Esophagus muscularis mucosa (tissue), 4 donors: ENCODE data around the gene DACT3. TPM values are rescaled to one million over a fixed set of nuclear protein-coding genes. Genes with fewer than 3 reads are reported as not detected.

Experiments
- DNase-seq: peaks from one replicate; pipeline ENCODE4 v3.0.0-alpha.2; 2017; ENCODE audit errors: extremely low spot score
- H3K27ac ChIP-seq, 4 donors: fragments of 200-600 bp; sonication (generic); replicated peaks in 1 of 4; 1 replicate in 3 of 4; 2 replicates in 1 of 4; pipeline ENCODE4 v1.5.1; 2016 to 2019; ENCODE audit warnings: mild to moderate bottlenecking in 1 of 4
- H3K27me3 ChIP-seq, 4 donors: fragments of 200-600 bp; sonication (generic); one replicate each; pipeline versions ENCODE4 v1.5.1 to v1.6.0; 2016 to 2019
- H3K36me3 ChIP-seq, 4 donors: fragments of 200-600 bp; sonication (generic); one replicate each; pipeline ENCODE4 v1.5.1; 2016 to 2019
- H3K4me1 ChIP-seq, 4 donors: fragments of 200-600 bp; sonication (generic); one replicate each; pipeline ENCODE4 v1.5.1; 2016 to 2019
- H3K4me3 ChIP-seq, 4 donors: fragments of 200-600 bp; sonication (generic); 1 replicate in 2 of 4; 2 replicates in 2 of 4; pipeline ENCODE4 v1.5.1; 2016 to 2019; ENCODE audit warnings: mild to moderate bottlenecking in 4 of 4, moderate library complexity in 1 of 4
- H3K9me3 ChIP-seq, 4 donors: fragments of 200-600 bp; sonication (generic); 1 replicate in 3 of 4; 2 replicates in 1 of 4; pipeline ENCODE4 v1.5.1; 2016 to 2019
- EP300 ChIP-seq: sonication (generic); formaldehyde crosslinking; IDR thresholded peaks from one replicate; pipeline ENCODE4 v1.6.1; 2017; ENCODE audit warnings: antibody characterized with exemption
- POLR2A ChIP-seq: fragments of 450-650 bp; IDR thresholded peaks from one replicate; pipeline ENCODE4 v1.6.1; 2017; ENCODE audit warnings: antibody characterized with exemption, moderate library complexity, mild to moderate bottlenecking, low read depth
- POLR2AphosphoS5 ChIP-seq, 2 donors: sonication (generic); formaldehyde crosslinking; IDR thresholded peaks; one replicate each; pipeline ENCODE4 v1.6.1; 2017; ENCODE audit warnings: antibody characterized with exemption in 2 of 2
- WGBS: methylation state at CpG from one replicate; pipeline ENCODE4 v1.1.5; 2018; 5-methylcytosine and 5-hydroxymethylcytosine counted together
- intact Hi-C: fragments of 100-400 bp; cut with DNase I; formaldehyde crosslinking; loops from one replicate; pipeline ENCODE4 v1.15.1; 2023
- total RNA-seq, 4 donors: library from RNA; depleted of rRNA; stranded (reverse); fragments of >200 nt; gene quantifications; one replicate each; pipeline versions ENCODE4 v1.1.0 to v1.2.1, GENCODE V29; 2016
- TF ChIP-seq, protein P1 (sequence below), 3 experiments: fragments of 200-600 bp in 2 of 3; fragments of 450-650 bp in 1 of 3; sonication (generic) in 2 of 3; IDR thresholded peaks; one replicate each; pipeline ENCODE4 v1.5.1; 2017 to 2019; ENCODE audit warnings: antibody characterized with exemption in 3 of 3, mild to moderate bottlenecking in 2 of 3, moderate library complexity in 1 of 3

Gene DACT3
- total RNA-seq, 4 donors from 2014 or later: 46.7 to 119 (median 65.1) TPM

DNA sequence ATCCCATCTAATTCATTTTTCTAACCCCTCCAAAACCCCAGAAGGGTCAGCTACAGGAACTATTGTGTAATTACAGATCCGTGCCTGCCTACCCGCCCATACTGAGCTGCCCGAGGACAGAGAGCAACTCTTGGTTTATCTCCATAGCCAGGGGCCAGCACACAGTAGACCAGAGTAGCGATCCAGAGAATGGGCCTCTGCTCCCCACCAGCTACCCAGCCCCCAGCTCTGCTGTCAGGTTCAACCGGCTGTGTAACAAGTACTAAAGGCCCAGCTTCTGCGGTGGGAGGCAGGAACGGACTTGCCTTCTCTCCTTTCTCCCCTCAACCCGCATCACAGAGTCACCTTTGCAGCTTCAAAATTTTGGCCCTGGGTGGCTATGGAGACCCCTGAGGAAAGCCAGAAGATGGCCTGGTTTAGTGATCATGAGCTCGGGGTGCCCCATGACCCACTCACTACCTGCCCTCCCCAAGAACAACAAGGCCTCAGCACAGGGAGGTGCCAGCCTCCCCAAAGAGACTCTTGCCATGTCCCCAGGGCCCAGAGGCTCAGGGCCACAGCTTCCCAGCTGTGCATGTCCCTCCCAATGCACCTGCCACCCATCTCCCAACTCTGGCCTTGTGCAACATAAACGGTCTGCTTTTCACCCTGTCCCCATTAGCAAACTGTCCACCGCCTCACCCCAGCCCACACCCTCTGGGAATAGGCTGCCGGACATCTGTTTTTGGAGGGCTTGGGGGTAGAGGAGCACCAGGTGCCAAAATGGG, 54.1 kb downstream of the DACT3 start:
- 83% methylated on average over 12 of the region's 12 CpGs for WGBS
- peaks cover 27 to 57% (median 51%) of the 10 kb centered on the region in 4 donors for H3K36me3 ChIP-seq
- no peaks in the 10 kb centered on the region for H3K9me3 ChIP-seq
- no peak for DNase-seq
- intact Hi-C loops: no loop called here
- peaks cover 46 to 60% (median 52%) of the 10 kb centered on the region in 4 donors for H3K4me1 ChIP-seq
- no peak overlapping the region for H3K4me3 ChIP-seq
- no peaks in the 10 kb centered on the region for H3K27me3 ChIP-seq
- TF ChIP-seq EP300 (no peak), POLR2AphosphoS5 (IDR thresholded peaks at IDR 0.05) (no peak), POLR2A (no peak)
- TF ChIP-seq, protein P1, sequence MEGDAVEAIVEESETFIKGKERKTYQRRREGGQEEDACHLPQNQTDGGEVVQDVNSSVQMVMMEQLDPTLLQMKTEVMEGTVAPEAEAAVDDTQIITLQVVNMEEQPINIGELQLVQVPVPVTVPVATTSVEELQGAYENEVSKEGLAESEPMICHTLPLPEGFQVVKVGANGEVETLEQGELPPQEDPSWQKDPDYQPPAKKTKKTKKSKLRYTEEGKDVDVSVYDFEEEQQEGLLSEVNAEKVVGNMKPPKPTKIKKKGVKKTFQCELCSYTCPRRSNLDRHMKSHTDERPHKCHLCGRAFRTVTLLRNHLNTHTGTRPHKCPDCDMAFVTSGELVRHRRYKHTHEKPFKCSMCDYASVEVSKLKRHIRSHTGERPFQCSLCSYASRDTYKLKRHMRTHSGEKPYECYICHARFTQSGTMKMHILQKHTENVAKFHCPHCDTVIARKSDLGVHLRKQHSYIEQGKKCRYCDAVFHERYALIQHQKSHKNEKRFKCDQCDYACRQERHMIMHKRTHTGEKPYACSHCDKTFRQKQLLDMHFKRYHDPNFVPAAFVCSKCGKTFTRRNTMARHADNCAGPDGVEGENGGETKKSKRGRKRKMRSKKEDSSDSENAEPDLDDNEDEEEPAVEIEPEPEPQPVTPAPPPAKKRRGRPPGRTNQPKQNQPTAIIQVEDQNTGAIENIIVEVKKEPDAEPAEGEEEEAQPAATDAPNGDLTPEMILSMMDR (IDR thresholded peaks at IDR 0.05): no peak
- peak overlapping the region in 3 of 4 donors; percentile 3 to 30 (median 13) for H3K27ac ChIP-seq

DNA sequence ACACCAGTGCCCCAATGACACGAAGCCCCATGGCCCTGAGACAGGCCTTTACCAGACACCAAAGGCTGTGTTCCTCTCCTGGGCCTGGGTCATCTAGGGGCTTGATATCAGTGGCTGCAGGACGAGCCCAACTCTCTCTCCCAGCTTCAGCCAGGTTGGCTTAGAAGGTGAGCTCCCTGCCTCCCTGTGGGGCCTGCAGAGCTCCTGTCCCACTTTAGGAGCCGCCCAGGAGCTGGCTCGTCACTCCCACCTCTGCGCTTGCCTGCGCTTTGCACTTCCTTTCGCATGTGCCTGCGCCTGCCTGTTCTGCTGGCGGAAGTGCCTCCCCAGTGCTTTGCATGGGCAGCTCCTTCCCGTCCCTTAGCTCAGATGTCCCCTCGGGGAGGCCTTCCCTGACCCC, 55.0 kb downstream of the DACT3 start:
- 91% methylated on average over 9 of the region's 11 CpGs for WGBS
- H3K9me3 ChIP-seq: no peaks in the 10 kb centered on the region
- peaks cover 27 to 57% (median 51%) of the 10 kb centered on the region in 4 donors for H3K36me3 ChIP-seq
- intact Hi-C loops: no loop called here
- H3K4me3 ChIP-seq: no peak overlapping the region
- TF ChIP-seq EP300: no peak
- no peak for TF ChIP-seq POLR2AphosphoS5 (IDR thresholded peaks at IDR 0.05)
- no peak for DNase-seq
- no peaks in the 10 kb centered on the region for H3K27me3 ChIP-seq
- peaks cover 46 to 61% (median 53%) of the 10 kb centered on the region in 4 donors for H3K4me1 ChIP-seq
- no peak overlapping the region for H3K27ac ChIP-seq

- 100% methylated on average over 1 of the region's 16 CpGs for WGBS
- Histone ChIP-seq H3K27me3 (no peaks in the 10 kb centered on the region), H3K4me3 (no peak overlapping the region), H3K27ac (peak overlapping the region in 2 of 4 donors; percentile 34 to 60), H3K9me3 (no peaks in the 10 kb centered on the region), H3K36me3 (peaks cover 27 to 52% (median 47%) of the 10 kb centered on the region in 4 donors), H3K4me1 (peaks cover 46 to 62% (median 54%) of the 10 kb centered on the region in 4 donors)
- no peak for DNase-seq
- intact Hi-C loops: no loop called here
- TF ChIP-seq POLR2AphosphoS5 (IDR thresholded peaks at IDR 0.05) (no peak), POLR2A (no peak)
Observed at GRCh38 chr19:46605356-46605821, 55.6 kb downstream of the DACT3 start.

DNA sequence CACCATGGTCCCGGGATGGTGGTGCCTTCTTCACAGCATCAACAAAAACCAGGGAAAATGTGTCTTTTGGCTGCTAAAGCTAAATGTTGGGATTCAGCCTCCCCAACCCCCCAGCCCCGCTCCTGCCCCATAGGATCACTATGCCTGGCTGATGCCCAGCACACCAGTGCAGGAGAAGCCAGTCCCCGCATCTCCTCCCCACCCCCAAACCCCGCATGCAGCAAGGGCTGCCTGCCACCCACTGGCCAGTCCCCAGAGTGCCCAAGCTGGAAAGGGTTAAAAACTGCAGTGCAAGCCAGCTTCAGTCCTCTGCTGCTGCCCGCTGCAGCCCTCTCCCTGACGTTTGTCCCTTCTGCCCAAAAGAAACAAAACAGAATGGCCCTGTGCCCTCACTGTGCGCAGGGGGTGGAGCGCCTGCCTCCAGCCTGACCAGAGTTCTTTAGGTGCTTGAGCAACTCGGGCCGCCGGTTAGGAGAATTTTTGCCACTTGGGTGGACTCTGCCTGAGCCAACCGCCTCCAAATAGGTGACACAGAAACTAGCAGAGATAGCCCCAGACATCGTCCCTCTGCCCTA, 56.1 kb downstream of the DACT3 start:
- Histone ChIP-seq H3K36me3 (peaks cover 22 to 46% (median 42%) of the 10 kb centered on the region in 4 donors), H3K27ac (peak overlapping the region in 2 of 4 donors; percentile 34 to 60), H3K27me3 (no peaks in the 10 kb centered on the region), H3K9me3 (no peaks in the 10 kb centered on the region), H3K4me3 (peak overlapping the region in 1 of 4 donors; percentile 6), H3K4me1 (peaks cover 46 to 67% (median 59%) of the 10 kb centered on the region in 4 donors)
- intact Hi-C loops: no loop called here
- 72% methylated on average over 12 of the region's 13 CpGs for WGBS
- TF ChIP-seq, protein P1 (IDR thresholded peaks at IDR 0.05): no peak
- TF ChIP-seq EP300 (no peak), POLR2AphosphoS5 (IDR thresholded peaks at IDR 0.05) (no peak), POLR2A (no peak)
- DNase-seq: no peak

- Histone ChIP-seq H3K9me3 (no peaks in the 10 kb centered on the region), H3K36me3 (peaks cover 11 to 36% (median 31%) of the 10 kb centered on the region in 4 donors), H3K27ac (peak overlapping the region in 3 of 4 donors; percentile 96 to 98 (median 97)), H3K4me1 (peaks cover 46 to 67% (median 61%) of the 10 kb centered on the region in 4 donors), H3K4me3 (peak overlapping the region in 3 of 4 donors; percentile 7 to 99 (median 85)), H3K27me3 (no peaks in the 10 kb centered on the region)
- no peak for TF ChIP-seq POLR2AphosphoS5 (IDR thresholded peaks at IDR 0.05)
- TF ChIP-seq, protein P1 (IDR thresholded peaks at IDR 0.05): no peak
- TF ChIP-seq EP300: no peak
- intact Hi-C loops: no loop called here
- WGBS: 81% methylated on average over 3 of the region's 9 CpGs
- no peak for DNase-seq
Observed at GRCh38 chr19:46603752-46604231, 57.2 kb downstream of the DACT3 start.
